ENCODE data around the gene ZNF549. TPM values are rescaled to one million over a fixed set of nuclear protein-coding genes. Genes with fewer than 3 reads are reported as not detected.
A peak's percentile ranks its signal among the peaks of the same experiment; 100 is the strongest.

ZNF549 gene
- total and polyA plus RNA-seq, 2 of the 13 experiments (the other 11 are each of a cell fraction or from before 2014, with no cell fraction given) = 2.8 to 6.4 TPM

DNA sequence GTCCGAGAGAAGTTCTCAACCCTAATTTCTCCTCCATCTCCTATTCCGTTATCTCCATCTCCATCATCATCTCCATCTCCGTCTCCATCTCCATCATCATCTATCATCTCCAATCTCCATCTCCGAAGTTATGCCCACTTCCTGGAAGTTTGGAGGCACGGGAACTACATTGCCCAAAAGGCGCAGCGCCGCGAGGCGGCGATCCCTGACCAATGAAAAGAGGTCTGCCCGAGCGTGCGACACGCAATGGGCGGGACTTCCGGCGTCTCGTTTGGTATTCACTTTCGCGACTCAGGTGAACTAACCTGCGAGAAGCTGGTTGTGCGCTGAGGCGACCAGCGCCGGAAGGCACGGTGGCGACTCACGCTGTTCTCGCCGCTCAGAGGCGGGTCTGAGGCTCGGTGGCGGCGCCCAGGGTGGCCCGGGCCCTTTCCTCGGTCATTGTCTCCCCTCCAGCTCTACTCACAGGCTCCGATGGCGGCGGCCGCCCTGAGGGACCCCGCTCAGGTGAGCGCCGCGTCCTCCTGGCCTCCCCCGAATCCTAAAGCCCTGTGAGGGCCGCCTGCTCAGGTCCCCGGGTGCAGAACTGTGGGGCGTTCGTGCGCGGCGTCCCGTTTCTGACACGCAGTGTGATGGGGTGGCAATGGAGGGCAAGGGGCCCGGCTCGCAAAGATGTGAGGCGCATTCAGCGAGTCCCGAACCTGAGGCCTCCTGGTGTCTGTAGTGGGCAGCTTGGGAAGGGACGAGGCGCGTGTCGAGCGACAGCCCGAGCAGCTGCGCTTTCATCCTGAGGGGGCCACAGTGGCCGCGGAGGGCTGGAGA lies 39.5 kb upstream of the ZNF549 start, which contains the start of gene ZNF419 (continued):
- TF ChIP-seq, protein P1, sequence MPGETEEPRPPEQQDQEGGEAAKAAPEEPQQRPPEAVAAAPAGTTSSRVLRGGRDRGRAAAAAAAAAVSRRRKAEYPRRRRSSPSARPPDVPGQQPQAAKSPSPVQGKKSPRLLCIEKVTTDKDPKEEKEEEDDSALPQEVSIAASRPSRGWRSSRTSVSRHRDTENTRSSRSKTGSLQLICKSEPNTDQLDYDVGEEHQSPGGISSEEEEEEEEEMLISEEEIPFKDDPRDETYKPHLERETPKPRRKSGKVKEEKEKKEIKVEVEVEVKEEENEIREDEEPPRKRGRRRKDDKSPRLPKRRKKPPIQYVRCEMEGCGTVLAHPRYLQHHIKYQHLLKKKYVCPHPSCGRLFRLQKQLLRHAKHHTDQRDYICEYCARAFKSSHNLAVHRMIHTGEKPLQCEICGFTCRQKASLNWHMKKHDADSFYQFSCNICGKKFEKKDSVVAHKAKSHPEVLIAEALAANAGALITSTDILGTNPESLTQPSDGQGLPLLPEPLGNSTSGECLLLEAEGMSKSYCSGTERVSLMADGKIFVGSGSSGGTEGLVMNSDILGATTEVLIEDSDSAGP (CRISPR knock-in tag; IDR thresholded peaks at IDR 0.05; ENCODE audit: borderline replicate concordance) = peak; percentile 68; the same call in 1 of the 2 replicates
- TF ChIP-seq HNRNPLL (IDR thresholded peaks at IDR 0.05; ENCODE audit: low read depth, low read length, poor library complexity, severe bottlenecking) (peak; percentile 87), GABPA (IDR thresholded peaks at IDR 0.05; ENCODE audit: low read depth, low read length) (peak; percentile 93), GABPA (CRISPR knock-in tag; IDR thresholded peaks at IDR 0.05; ENCODE audit: low read depth) (peak; percentile 99), ELF1 (CRISPR knock-in tag; IDR thresholded peaks at IDR 0.05) (peak; percentile 100), NFYC (CRISPR knock-in tag; IDR thresholded peaks at IDR 0.05) (peak; percentile 99), SUZ12 (IDR thresholded peaks at IDR 0.05; ENCODE audit: low read depth, low read length) (peak; percentile 80), KLF6 (CRISPR knock-in tag; IDR thresholded peaks at IDR 0.05) (0 out of 2 replicates have a peak, but pooled peaks have one; percentile 45), SOX5 (CRISPR knock-in tag; IDR thresholded peaks at IDR 0.05; ENCODE audit: borderline replicate concordance) (0 out of 2 replicates have a peak, but pooled peaks have one; percentile 9), TARDBP (CRISPR knock-in tag; IDR thresholded peaks at IDR 0.05) (0 out of 2 replicates have a peak, but pooled peaks have one; percentile 52), GABPB1 (CRISPR knock-in tag; IDR thresholded peaks at IDR 0.05) (peak; percentile 99), FOXK1 (CRISPR knock-in tag; IDR thresholded peaks at IDR 0.05; ENCODE audit: borderline replicate concordance, low read depth) (peak; percentile 86; the same call in 1 of the 2 replicates), ETV5 (CRISPR knock-in tag; IDR thresholded peaks at IDR 0.05; ENCODE audit: borderline replicate concordance) (peak; percentile 46; the same call in 1 of the 2 replicates), ZMYM4 (CRISPR knock-in tag; IDR thresholded peaks at IDR 0.05) (peak; percentile 17; the same call in 1 of the 2 replicates), DR1 (CRISPR knock-in tag; IDR thresholded peaks at IDR 0.05) (peak; percentile 32; the same call in 1 of the 2 replicates), KDM3A (CRISPR knock-in tag; IDR thresholded peaks at IDR 0.05; ENCODE audit: low read depth) (peak; percentile 56; the same call in 1 of the 2 replicates), ZFX (CRISPR knock-in tag; IDR thresholded peaks at IDR 0.05; ENCODE audit: low read depth) (peak; percentile 66; the same call in 1 of the 2 replicates), ZNF891 (CRISPR knock-in tag; IDR thresholded peaks at IDR 0.05) (0 out of 2 replicates have a peak, but pooled peaks have one; percentile 16)
- TF ChIP-seq, protein P2, sequence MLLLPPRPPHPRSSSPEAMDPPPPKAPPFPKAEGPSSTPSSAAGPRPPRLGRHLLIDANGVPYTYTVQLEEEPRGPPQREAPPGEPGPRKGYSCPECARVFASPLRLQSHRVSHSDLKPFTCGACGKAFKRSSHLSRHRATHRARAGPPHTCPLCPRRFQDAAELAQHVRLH (CRISPR knock-in tag; IDR thresholded peaks at IDR 0.05; ENCODE audit: borderline replicate concordance, low read depth) = peak; percentile 57; the same call in 1 of the 2 replicates
- TF ChIP-seq, protein P3, sequence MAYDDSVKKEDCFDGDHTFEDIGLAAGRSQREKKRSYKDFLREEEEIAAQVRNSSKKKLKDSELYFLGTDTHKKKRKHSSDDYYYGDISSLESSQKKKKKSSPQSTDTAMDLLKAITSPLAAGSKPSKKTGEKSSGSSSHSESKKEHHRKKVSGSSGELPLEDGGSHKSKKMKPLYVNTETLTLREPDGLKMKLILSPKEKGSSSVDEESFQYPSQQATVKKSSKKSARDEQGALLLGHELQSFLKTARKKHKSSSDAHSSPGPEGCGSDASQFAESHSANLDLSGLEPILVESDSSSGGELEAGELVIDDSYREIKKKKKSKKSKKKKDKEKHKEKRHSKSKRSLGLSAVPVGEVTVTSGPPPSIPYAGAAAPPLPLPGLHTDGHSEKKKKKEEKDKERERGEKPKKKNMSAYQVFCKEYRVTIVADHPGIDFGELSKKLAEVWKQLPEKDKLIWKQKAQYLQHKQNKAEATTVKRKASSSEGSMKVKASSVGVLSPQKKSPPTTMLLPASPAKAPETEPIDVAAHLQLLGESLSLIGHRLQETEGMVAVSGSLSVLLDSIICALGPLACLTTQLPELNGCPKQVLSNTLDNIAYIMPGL (CRISPR knock-in tag; IDR thresholded peaks at IDR 0.05; ENCODE audit: borderline replicate concordance in 1 of 2, low read depth in 1 of 2) = peak; percentile 32 to 50; a peak in 1 of 4 replicates

Data from HepG2 (cell line).